ENCODE measurements around the gene CAB39L. TPM values are rescaled to one million over a fixed set of nuclear protein-coding genes. Genes with fewer than 3 reads are reported as not detected.

The CAB39L gene
- total and polyA plus RNA-seq, 2 of the 13 experiments (the other 11 are each of a cell fraction or from before 2014, with no cell fraction given), result 3.1 to 6.1 TPM

GRCh38 chr13:49452725-49453457 is 9.0 kb upstream of the CAB39L start:
- no TSS peak for BruUV-seq (replicated peaks)
- Histone ChIP-seq H3K36me3 (replicated peaks in 1 of 2; ENCODE audit: control insufficient read depth in 1 of 2, insufficient read depth in 2 of 2, low read length in 2 of 2) (0 out of 5 replicates have a peak, but pooled peaks cover 0 to 2% of the 10 kb centered on the region in 2 experiments), H3K4me3 (replicated peaks in 1 of 3; ENCODE audit: insufficient read depth in 1 of 3, low read depth in 2 of 3, low read length in 3 of 3) (no peak overlapping the region), H3K4me2 (ENCODE audit: low read depth, low read length) (no peak overlapping the region), H3K9ac (ENCODE audit: insufficient read depth, low read depth, low read length) (no peak overlapping the region), H3K79me2 (ENCODE audit: insufficient read depth, low read length) (peaks cover 24% of the 10 kb centered on the region), H3K9me3 (ENCODE audit: low read length) (no peaks in the 10 kb centered on the region), H3K27ac (ENCODE audit: extremely low read length, insufficient read depth, low read length) (no peak overlapping the region), H4K20me1 (ENCODE audit: insufficient read depth, low read length) (no peaks in the 10 kb centered on the region), H3K27me3 (ENCODE audit: control insufficient read depth in 1 of 2, insufficient read depth in 2 of 2, low read length in 2 of 2) (no peaks in the 10 kb centered on the region), H3K4me1 (ENCODE audit: insufficient read depth, low read length) (peaks cover 19% of the 10 kb centered on the region), H2AFZ (ENCODE audit: low read length) (no peak overlapping the region)
- no peak for FAIRE-seq
- CTCF ChIA-PET (ENCODE audit: low intra/inter-chr PET ratio, low total read pairs), result no interaction called here
- ATAC-seq, result no peak
- POLR2A ChIA-PET, result interaction anchor here (2.3 kb wide), 1 partner anchor 9 kb away, joined by 6 read pairs; the partner anchor contains the start of genes CAB39L and SETDB2
- intact Hi-C loops (cut with micrococcal nuclease; ENCODE audit: unreplicated experiment) (loop anchor here (5.0 kb wide), 1 partner anchor 44 kb away; the partner anchor contains the start of gene PHF11), in situ Hi-C loops (cut with HindIII; ENCODE audit: extremely low pct_ligation_motif_present, low pct_unique_long_range_greater_than_20kb) (no loop called here)
- 95% methylated on average over 8 of the region's 8 CpGs for WGBS (ENCODE audit: low lambda C conversion rate)
- no peak for DNase-seq (ENCODE audit: low spot score)
- TF ChIP-seq ZNF678 (CRISPR knock-in tag; IDR thresholded peaks at IDR 0.05), result no peak
- no peak for TF ChIP-seq UBTF (CRISPR knock-in tag; IDR thresholded peaks at IDR 0.05)
- no peak for TF ChIP-seq TAF1 (CRISPR knock-in tag; IDR thresholded peaks at IDR 0.05)
- no peak for TF ChIP-seq MAF1 (CRISPR knock-in tag; IDR thresholded peaks at IDR 0.05; ENCODE audit: borderline replicate concordance)
- no peak for TF ChIP-seq MXI1 (IDR thresholded peaks at IDR 0.05; ENCODE audit: borderline replicate concordance, low read depth, low read length)
- TF ChIP-seq SMAD1 (CRISPR knock-in tag; IDR thresholded peaks at IDR 0.05; ENCODE audit: borderline replicate concordance, low read depth), result no peak
- no peak for TF ChIP-seq NR2F1 (CRISPR knock-in tag; IDR thresholded peaks at IDR 0.05)
- TF ChIP-seq ETV5 (CRISPR knock-in tag; IDR thresholded peaks at IDR 0.05; ENCODE audit: borderline replicate concordance), result no peak
- no peak for TF ChIP-seq RNF219 (CRISPR knock-in tag; IDR thresholded peaks at IDR 0.05)
- TF ChIP-seq NR3C1 (CRISPR knock-in tag; IDR thresholded peaks at IDR 0.05), result no peak
- TF ChIP-seq FOSL2 (CRISPR knock-in tag; IDR thresholded peaks at IDR 0.05), result no peak
- TF ChIP-seq SKI (IDR thresholded peaks at IDR 0.05; ENCODE audit: partially characterized antibody), result no peak
- no peak for TF ChIP-seq ZNF629 (CRISPR knock-in tag; conservative IDR thresholded peaks at IDR 0.05)
- TF ChIP-seq SIX1 (CRISPR knock-in tag; IDR thresholded peaks at IDR 0.05; ENCODE audit: borderline replicate concordance), result no peak
- no peak for TF ChIP-seq CHCHD3 (CRISPR knock-in tag; IDR thresholded peaks at IDR 0.05)
- TF ChIP-seq CSRNP1 (CRISPR knock-in tag; IDR thresholded peaks at IDR 0.05), result no peak
- TF ChIP-seq KDM3A (CRISPR knock-in tag; IDR thresholded peaks at IDR 0.05; ENCODE audit: low read depth), result no peak

Measured in HepG2 (cell line).